OCI-LY1 (cell line): ENCODE results near the gene TWSG1.

Experiments used
- H2AFZ ChIP-seq: fragments of 200-600 bp; sonication (generic), shearing (Covaris generic); 2 replicates; pipeline ENCODE4 v1.6.0; 2014; ENCODE audit warnings: antibody characterized with exemption, mild to moderate bottlenecking, low read length
- H3F3A ChIP-seq: fragments of 200-600 bp; sonication (generic), shearing (Covaris generic); 2 replicates; pipeline ENCODE4 v1.6.0; 2014; ENCODE audit warnings: mild to moderate bottlenecking, antibody characterized with exemption, low read length, moderate library complexity; ENCODE audit not compliant: insufficient read depth
- H3K27ac ChIP-seq: fragments of 200-600 bp; sonication (generic); 2 replicates; pipeline ENCODE4 v1.5.1; 2014; ENCODE audit warnings: low read length, mixed run types, mild to moderate bottlenecking, low read depth; ENCODE audit not compliant: poor library complexity, severe bottlenecking
- H3K27me3 ChIP-seq: fragments of 200-600 bp; sonication (generic); 2 replicates; pipeline ENCODE4 v1.6.0; 2014; ENCODE audit warnings: antibody characterized with exemption, mild to moderate bottlenecking, low read length, moderate library complexity; ENCODE audit not compliant: insufficient read depth
- H3K36me3 ChIP-seq: fragments of 200-600 bp; sonication (generic); 2 replicates; pipeline ENCODE4 v1.6.1; 2014; ENCODE audit warnings: mild to moderate bottlenecking, antibody characterized with exemption, low read length, moderate library complexity, mixed read lengths; ENCODE audit not compliant: insufficient read depth
- H3K4me1 ChIP-seq: fragments of 200-600 bp; sonication (generic); 2 replicates; pipeline ENCODE4 v1.5.1; 2014; ENCODE audit warnings: mild to moderate bottlenecking, low read length, moderate library complexity; ENCODE audit not compliant: insufficient read depth, severe bottlenecking
- H3K4me2 ChIP-seq: fragments of 200-600 bp; sonication (generic), shearing (Covaris generic); 2 replicates; pipeline ENCODE4 v1.6.1; 2014; ENCODE audit warnings: low read length
- H3K4me3 ChIP-seq: fragments of 200-600 bp; sonication (generic); 2 replicates; pipeline ENCODE4 v1.5.1; 2014; ENCODE audit warnings: low read length, low read depth, mild to moderate bottlenecking, mixed read lengths; ENCODE audit not compliant: poor library complexity, severe bottlenecking
- H3K79me2 ChIP-seq: fragments of 200-600 bp; shearing (Covaris generic); 2 replicates; pipeline ENCODE4 v1.6.1; 2016; ENCODE audit warnings: mixed run types, low read length, mixed read lengths; ENCODE audit not compliant: insufficient read depth
- H3K9ac ChIP-seq: fragments of 200-600 bp; sonication (generic), shearing (Covaris generic); 2 replicates; pipeline ENCODE4 v1.6.1; 2014; ENCODE audit warnings: mild to moderate bottlenecking, low read length, mixed read lengths
- H3K9me2 ChIP-seq: fragments of 200-600 bp; sonication (generic), shearing (Covaris generic); 2 replicates; pipeline ENCODE4 v1.6.1; 2014; ENCODE audit warnings: low read depth, mild to moderate bottlenecking, low read length, mixed read lengths
- H3K9me3 ChIP-seq: fragments of 200-600 bp; shearing (Covaris generic); 2 replicates; pipeline ENCODE4 v1.6.1; 2014; ENCODE audit warnings: low read length, mixed read lengths
- H4K20me1 ChIP-seq: fragments of 200-600 bp; sonication (generic), shearing (Covaris generic); 2 replicates; pipeline ENCODE4 v1.6.0; 2016; ENCODE audit warnings: mild to moderate bottlenecking, low read length; ENCODE audit not compliant: insufficient read depth
- EZH2 ChIP-seq: fragments of 200-600 bp; sonication (generic), shearing (Covaris generic); IDR thresholded peaks from 2 replicates; pipeline ENCODE4 v1.8.0; 2017; ENCODE audit warnings: borderline replicate concordance, mixed run types, mild to moderate bottlenecking, antibody characterized with exemption, low read length, moderate library complexity, mixed read lengths
- TF ChIP-seq, protein P1 (sequence below): fragments of 200-600 bp; sonication (generic), shearing (Covaris generic); IDR thresholded peaks from 2 replicates; pipeline ENCODE4 v1.5.1; 2017; ENCODE audit warnings: mild to moderate bottlenecking, antibody characterized with exemption, low read length, moderate library complexity, mixed read lengths

Gene TWSG1

DNA sequence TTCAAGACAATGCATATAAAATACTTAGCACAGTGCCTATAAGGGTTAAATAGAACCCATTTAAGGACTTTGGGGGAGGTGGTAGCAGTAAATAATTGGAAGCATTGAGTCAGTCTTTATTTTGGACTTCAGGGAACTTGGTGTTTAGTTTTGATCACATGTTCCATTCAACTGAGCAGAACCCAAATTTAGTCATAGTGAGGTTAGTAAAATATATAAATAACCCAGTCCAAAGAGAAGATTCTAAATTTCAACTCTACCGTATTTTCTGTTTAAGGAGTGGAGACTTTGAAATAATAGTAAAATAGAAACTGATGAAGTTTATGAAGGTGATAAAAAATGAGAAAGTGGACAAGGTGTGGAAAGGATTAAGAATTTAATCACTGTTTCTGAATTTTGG, 19.7 kb downstream of the TWSG1 start:
- Histone ChIP-seq H3K27me3 (no peaks in the 10 kb centered on the region), H3F3A (no peaks in the 10 kb centered on the region), H3K9me3 (no peaks in the 10 kb centered on the region), H3K27ac (no peak overlapping the region), H3K79me2 (no peaks in the 10 kb centered on the region), H3K9me2 (no peaks in the 10 kb centered on the region), H3K9ac (no peak overlapping the region), H3K4me2 (no peak overlapping the region), H3K4me3 (no peak overlapping the region), H3K36me3 (no peaks in the 10 kb centered on the region), H3K4me1 (no peaks in the 10 kb centered on the region), H4K20me1 (no peaks in the 10 kb centered on the region), H2AFZ (no peak overlapping the region)
- no peak for TF ChIP-seq EZH2
- TF ChIP-seq, protein P1, sequence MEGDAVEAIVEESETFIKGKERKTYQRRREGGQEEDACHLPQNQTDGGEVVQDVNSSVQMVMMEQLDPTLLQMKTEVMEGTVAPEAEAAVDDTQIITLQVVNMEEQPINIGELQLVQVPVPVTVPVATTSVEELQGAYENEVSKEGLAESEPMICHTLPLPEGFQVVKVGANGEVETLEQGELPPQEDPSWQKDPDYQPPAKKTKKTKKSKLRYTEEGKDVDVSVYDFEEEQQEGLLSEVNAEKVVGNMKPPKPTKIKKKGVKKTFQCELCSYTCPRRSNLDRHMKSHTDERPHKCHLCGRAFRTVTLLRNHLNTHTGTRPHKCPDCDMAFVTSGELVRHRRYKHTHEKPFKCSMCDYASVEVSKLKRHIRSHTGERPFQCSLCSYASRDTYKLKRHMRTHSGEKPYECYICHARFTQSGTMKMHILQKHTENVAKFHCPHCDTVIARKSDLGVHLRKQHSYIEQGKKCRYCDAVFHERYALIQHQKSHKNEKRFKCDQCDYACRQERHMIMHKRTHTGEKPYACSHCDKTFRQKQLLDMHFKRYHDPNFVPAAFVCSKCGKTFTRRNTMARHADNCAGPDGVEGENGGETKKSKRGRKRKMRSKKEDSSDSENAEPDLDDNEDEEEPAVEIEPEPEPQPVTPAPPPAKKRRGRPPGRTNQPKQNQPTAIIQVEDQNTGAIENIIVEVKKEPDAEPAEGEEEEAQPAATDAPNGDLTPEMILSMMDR = no peak

DNA sequence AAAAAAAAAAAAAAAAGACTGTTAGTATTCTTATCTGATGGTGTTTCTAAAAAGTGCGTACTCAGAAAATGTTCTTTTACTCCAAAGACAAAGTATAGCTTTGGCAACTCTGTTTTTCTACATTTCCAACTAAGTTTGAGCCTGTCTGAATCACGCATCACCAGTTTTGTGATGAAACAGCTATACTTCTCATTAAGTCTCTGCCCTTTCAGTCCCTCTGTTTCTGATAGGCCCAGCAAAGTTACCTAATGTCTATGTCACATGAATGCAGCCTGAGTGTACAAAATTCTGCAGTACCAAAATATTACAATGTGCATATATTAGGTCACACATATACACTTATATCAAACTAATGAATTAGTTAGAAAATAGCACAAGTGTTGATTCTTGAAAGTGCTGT, 22.4 kb downstream of the TWSG1 start:
- Histone ChIP-seq H3K36me3 (no peaks in the 10 kb centered on the region), H3K4me3 (no peak overlapping the region), H3K4me2 (no peak overlapping the region), H3K9me2 (no peaks in the 10 kb centered on the region), H3F3A (no peaks in the 10 kb centered on the region), H4K20me1 (no peaks in the 10 kb centered on the region), H3K4me1 (no peaks in the 10 kb centered on the region), H3K9ac (no peak overlapping the region), H3K9me3 (no peaks in the 10 kb centered on the region), H3K27me3 (no peaks in the 10 kb centered on the region), H3K27ac (no peak overlapping the region), H2AFZ (no peak overlapping the region), H3K79me2 (no peaks in the 10 kb centered on the region)
- no peak for TF ChIP-seq EZH2
- TF ChIP-seq, protein P1 = no peak

DNA sequence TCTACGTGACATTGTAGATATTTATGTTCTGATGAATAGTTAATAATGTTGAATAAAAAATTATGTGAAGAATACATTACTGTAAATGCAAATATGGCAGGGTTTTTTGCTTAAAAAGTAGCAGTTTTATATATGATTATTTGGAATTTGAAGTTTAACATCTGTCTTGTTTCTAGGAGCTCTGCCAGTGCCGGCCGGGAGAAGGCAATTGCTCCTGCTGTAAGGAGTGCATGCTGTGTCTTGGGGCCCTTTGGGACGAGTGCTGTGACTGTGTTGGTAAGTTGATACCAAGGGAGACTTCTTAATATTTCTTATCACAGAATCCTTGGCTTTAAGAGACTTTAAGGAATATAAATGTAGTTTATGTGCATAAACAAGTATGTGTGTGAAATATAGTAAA, 25.2 kb downstream of the TWSG1 start:
- Histone ChIP-seq H3K36me3 (no peaks in the 10 kb centered on the region), H4K20me1 (no peaks in the 10 kb centered on the region), H3F3A (no peaks in the 10 kb centered on the region), H3K9ac (no peak overlapping the region), H3K9me3 (no peaks in the 10 kb centered on the region), H3K27me3 (no peaks in the 10 kb centered on the region), H3K79me2 (no peaks in the 10 kb centered on the region), H3K9me2 (no peaks in the 10 kb centered on the region), H2AFZ (no peak overlapping the region), H3K4me1 (no peaks in the 10 kb centered on the region), H3K27ac (no peak overlapping the region), H3K4me3 (no peak overlapping the region), H3K4me2 (no peak overlapping the region)
- TF ChIP-seq EZH2 = no peak
- TF ChIP-seq, protein P1 = no peak
